Measurements from ENCODE around the gene THBD.

The THBD gene

GRCh38 chr20:23063168-23063567, 13.7 kb upstream of the THBD start:
- TF ChIP-seq CTCF (IDR thresholded peaks at IDR 0.05; ENCODE audit: insufficient read depth, low read depth, low read length, missing control alignments) = no peak
- no peak overlapping the region for H3K4me3 ChIP-seq (ENCODE audit: low read length)
- no peak for DNase-seq (ENCODE audit: low read depth)

- H3K4me3 ChIP-seq (ENCODE audit: low read length) = no peak overlapping the region
- no peak for DNase-seq (ENCODE audit: low read depth)
- TF ChIP-seq CTCF (IDR thresholded peaks at IDR 0.05; ENCODE audit: insufficient read depth, low read depth, low read length, missing control alignments) = no peak
These were observed 13.2 kb upstream of the THBD start for GRCh38 chr20:23062632-23063031.

GRCh38 chr20:23061734-23062561, 12.5 kb upstream of the THBD start:
- H3K4me3 ChIP-seq (ENCODE audit: low read length) = no peak overlapping the region
- TF ChIP-seq CTCF (IDR thresholded peaks at IDR 0.05; ENCODE audit: insufficient read depth, low read depth, low read length, missing control alignments) = peak; percentile 23
- peak; percentile 53 for DNase-seq (ENCODE audit: low read depth)

- no peak for TF ChIP-seq CTCF (IDR thresholded peaks at IDR 0.05; ENCODE audit: insufficient read depth, low read depth, low read length, missing control alignments)
- DNase-seq (ENCODE audit: low read depth) = no peak
- H3K4me3 ChIP-seq (ENCODE audit: low read length) = no peak overlapping the region
These were observed 11.8 kb upstream of the THBD start for GRCh38 chr20:23061262-23061661.

GRCh38 chr20:23060629-23061028, 11.2 kb upstream of the THBD start:
- TF ChIP-seq CTCF (IDR thresholded peaks at IDR 0.05; ENCODE audit: insufficient read depth, low read depth, low read length, missing control alignments) = no peak
- no peak overlapping the region for H3K4me3 ChIP-seq (ENCODE audit: low read length)
- DNase-seq (ENCODE audit: low read depth) = no peak

GRCh38 chr20:23059846-23060245, 10.4 kb upstream of the THBD start:
- H3K4me3 ChIP-seq (ENCODE audit: low read length) = no peak overlapping the region
- DNase-seq (ENCODE audit: low read depth) = no peak
- TF ChIP-seq CTCF (IDR thresholded peaks at IDR 0.05; ENCODE audit: insufficient read depth, low read depth, low read length, missing control alignments) = no peak

- H3K4me3 ChIP-seq (ENCODE audit: low read length) = no peak overlapping the region
- no peak for TF ChIP-seq CTCF (IDR thresholded peaks at IDR 0.05; ENCODE audit: insufficient read depth, low read depth, low read length, missing control alignments)
- DNase-seq (ENCODE audit: low read depth) = no peak
These were observed 9.5 kb upstream of the THBD start for GRCh38 chr20:23059001-23059400.

Measured in epithelial cell of esophagus (primary cell).